GM12892 (cell line): Measurements from ENCODE around the gene TLR5.

Experiments
- POLR2A ChIP-seq: IDR thresholded peaks from 2 replicates; pipeline ENCODE4 v1.6.1; 2011; ENCODE audit warnings: low read depth, low read length, control low read depth
- POLR2AphosphoS5 ChIP-seq: IDR thresholded peaks from 2 replicates; pipeline ENCODE4 v1.6.1; 2011; ENCODE audit warnings: low read depth, low read length, control low read depth
- TAF1 ChIP-seq: IDR thresholded peaks from 2 replicates; pipeline ENCODE4 v1.6.1; 2011; ENCODE audit warnings: low read depth, mild to moderate bottlenecking, control low read depth, low read length, borderline replicate concordance

- TF ChIP-seq POLR2AphosphoS5 (no peak), POLR2A (no peak), TAF1 (no peak)
These were observed 36.2 kb downstream of the TLR5 start for GRCh38 chr1:223106856-223107255.
